K562 (cell line): ENCODE data around the gene ADAT1. TPM values are rescaled to one million over a fixed set of nuclear protein-coding genes. Genes with fewer than 3 reads are reported as not detected.

Experiments used
- BHLHE40 ChIP-seq: IDR thresholded peaks from 2 replicates; pipeline ENCODE4 v1.6.1; 2011; ENCODE audit warnings: low read length, improper control_type of control experiment
- CBFA2T2 ChIP-seq: fragments of 450-650 bp; conservative IDR thresholded peaks from 2 replicates; pipeline ENCODE4 v1.6.1; 2017; ENCODE audit warnings: mild to moderate bottlenecking
- MECOM ChIP-seq: fragments of 250-450 bp; sonication (Bioruptor Pico); IDR thresholded peaks from 2 replicates; pipeline ENCODE4 v1.8.0; 2022; ENCODE audit warnings: inconsistent platforms
- NFIX ChIP-seq: fragments of 250-450 bp; sonication (Bioruptor Pico); IDR thresholded peaks from 2 replicates; pipeline ENCODE4 v1.4.0; 2020; ENCODE audit warnings: low read depth, mild to moderate bottlenecking, moderate library complexity
- SMAD3 ChIP-seq: fragments of 450-650 bp; formaldehyde crosslinking; conservative IDR thresholded peaks from 2 replicates; pipeline ENCODE4 v1.4.0; 2020; ENCODE audit warnings: mild to moderate bottlenecking
- polyA plus RNA-seq, 8 experiments: library from polyadenylated mRNA; depleted of rRNA in 4 of 8; stranded (reverse) in 5 of 8; unstranded in 3 of 8; fragments of >200 nt; fragmentation: Nextera tagmentation in 2 of 8; fragmentation: Illumina TruSeq in 1 of 8; extraction: Ambion mirVana in 2 of 8; extraction: Trizol in 1 of 8; gene quantifications; 2 replicates each; pipeline versions ENCODE4 v1.2.1 to v1.2.3, GENCODE V29; 2011 to 2014; ENCODE audit warnings: inconsistent platforms in 1 of 8, missing spikeins in 1 of 8
- total RNA-seq, 7 experiments: library from RNA; depleted of rRNA in 6 of 7; stranded (reverse); fragments of >200 nt in 6 of 7; fragmentation: Illumina TruSeq in 2 of 7; extraction: Trizol in 2 of 7; gene quantifications; 2 replicates each; pipeline versions ENCODE4 v1.2.1 to v1.2.3, GENCODE V29; 2011 to 2021; ENCODE audit warnings: low replicate concordance in 1 of 7
- TF ChIP-seq, protein P1 (sequence below): fragments of 450-650 bp; formaldehyde crosslinking; IDR thresholded peaks from 2 replicates; pipeline ENCODE4 v1.4.0; 2022; ENCODE audit warnings: mild to moderate bottlenecking, moderate library complexity
- TF ChIP-seq, protein P2 (sequence below), 2 experiments: fragments of 200-800 bp in 1 of 2; sonication (Bioruptor generic) in 1 of 2; sonication (generic) in 1 of 2; formaldehyde crosslinking in 1 of 2; IDR thresholded peaks in 1 of 2; conservative IDR thresholded peaks in 1 of 2; 2 replicates each; pipeline versions ENCODE4 v1.5.0 to v1.6.1; 2016 to 2020; ENCODE audit warnings: missing compliant biosample characterization in 1 of 2, missing genetic modification characterization in 1 of 2, missing genetic modification reagents in 1 of 2
- TF ChIP-seq, protein P3 (sequence below): fragments of 450-650 bp; formaldehyde crosslinking; IDR thresholded peaks from 2 replicates; pipeline ENCODE4 v1.4.0; 2020; ENCODE audit warnings: mild to moderate bottlenecking, moderate library complexity
- TF ChIP-seq, protein P4 (sequence below): fragments of 450-650 bp; conservative IDR thresholded peaks from 2 replicates; pipeline ENCODE4 v1.6.1; 2016; ENCODE audit warnings: missing genetic modification characterization, low read depth, mild to moderate bottlenecking, control low read depth, missing compliant biosample characterization
- TF ChIP-seq, protein P5 (sequence below): fragments of 250-450 bp; sonication (Bioruptor Pico); IDR thresholded peaks from 2 replicates; pipeline ENCODE4 v1.8.0; 2022; ENCODE audit warnings: moderate library complexity, mild to moderate bottlenecking, inconsistent platforms
- TF ChIP-seq, protein P6 (sequence below): fragments of 450-650 bp; conservative IDR thresholded peaks from 2 replicates; pipeline ENCODE4 v1.6.1; 2016; ENCODE audit warnings: missing genetic modification characterization, low read depth, mild to moderate bottlenecking, missing compliant biosample characterization, moderate library complexity

Gene ADAT1
- total and polyA plus RNA-seq, 9 of the 15 experiments (the other 6 are each of a cell fraction or from before 2014, with no cell fraction given): 16.0 to 36.7 (median 28.2) TPM

DNA sequence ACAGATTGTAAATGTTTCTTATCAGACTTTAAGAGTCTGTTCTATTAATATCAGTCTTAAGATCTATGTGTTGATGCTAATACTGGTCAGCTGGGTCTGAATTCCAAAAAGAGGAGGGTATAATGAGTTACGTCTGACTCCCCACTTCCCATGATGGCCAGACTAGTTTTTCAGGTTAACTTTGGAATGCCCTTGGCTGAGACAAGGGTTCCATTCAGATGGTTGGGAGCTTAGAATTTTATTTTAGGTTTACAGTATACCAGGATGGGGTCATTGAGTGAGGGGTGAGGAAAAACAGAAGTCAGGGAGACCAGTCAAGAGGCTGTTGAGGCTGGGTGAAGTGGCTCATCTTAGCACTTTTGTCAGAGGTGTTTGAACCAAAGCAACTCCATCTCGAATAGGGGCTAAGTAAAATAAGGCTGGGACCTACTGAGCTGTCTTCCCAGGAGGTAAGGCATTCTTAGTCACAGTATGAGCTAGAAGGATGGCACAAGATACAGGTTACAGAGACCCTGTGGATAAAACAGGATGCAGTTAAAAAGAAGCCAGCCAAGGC, 64.2 kb downstream of the ADAT1 start (continued):
- TF ChIP-seq MECOM (peak; percentile 42; the same call in 1 of the 2 replicates), NFIX (CRISPR knock-in tag) (no peak), BHLHE40 (no peak), CBFA2T2 (no peak), SMAD3 (CRISPR knock-in tag) (no peak)
- TF ChIP-seq, protein P1, sequence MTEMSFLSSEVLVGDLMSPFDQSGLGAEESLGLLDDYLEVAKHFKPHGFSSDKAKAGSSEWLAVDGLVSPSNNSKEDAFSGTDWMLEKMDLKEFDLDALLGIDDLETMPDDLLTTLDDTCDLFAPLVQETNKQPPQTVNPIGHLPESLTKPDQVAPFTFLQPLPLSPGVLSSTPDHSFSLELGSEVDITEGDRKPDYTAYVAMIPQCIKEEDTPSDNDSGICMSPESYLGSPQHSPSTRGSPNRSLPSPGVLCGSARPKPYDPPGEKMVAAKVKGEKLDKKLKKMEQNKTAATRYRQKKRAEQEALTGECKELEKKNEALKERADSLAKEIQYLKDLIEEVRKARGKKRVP (CRISPR knock-in tag): 0 out of 2 replicates have a peak, but pooled peaks have one; percentile 43
- TF ChIP-seq, protein P2, sequence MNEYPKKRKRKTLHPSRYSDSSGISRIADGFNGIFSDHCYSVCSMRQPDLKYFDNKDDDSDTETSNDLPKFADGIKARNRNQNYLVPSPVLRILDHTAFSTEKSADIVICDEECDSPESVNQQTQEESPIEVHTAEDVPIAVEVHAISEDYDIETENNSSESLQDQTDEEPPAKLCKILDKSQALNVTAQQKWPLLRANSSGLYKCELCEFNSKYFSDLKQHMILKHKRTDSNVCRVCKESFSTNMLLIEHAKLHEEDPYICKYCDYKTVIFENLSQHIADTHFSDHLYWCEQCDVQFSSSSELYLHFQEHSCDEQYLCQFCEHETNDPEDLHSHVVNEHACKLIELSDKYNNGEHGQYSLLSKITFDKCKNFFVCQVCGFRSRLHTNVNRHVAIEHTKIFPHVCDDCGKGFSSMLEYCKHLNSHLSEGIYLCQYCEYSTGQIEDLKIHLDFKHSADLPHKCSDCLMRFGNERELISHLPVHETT (CRISPR knock-in tag; conservative IDR thresholded peaks at IDR 0.05 in 1 of 2, IDR thresholded peaks at IDR 0.05 in 1 of 2): 0 out of 4 replicates have a peak, but pooled peaks of 1 of the 2 experiments have one; percentile 32
- TF ChIP-seq, protein P3, sequence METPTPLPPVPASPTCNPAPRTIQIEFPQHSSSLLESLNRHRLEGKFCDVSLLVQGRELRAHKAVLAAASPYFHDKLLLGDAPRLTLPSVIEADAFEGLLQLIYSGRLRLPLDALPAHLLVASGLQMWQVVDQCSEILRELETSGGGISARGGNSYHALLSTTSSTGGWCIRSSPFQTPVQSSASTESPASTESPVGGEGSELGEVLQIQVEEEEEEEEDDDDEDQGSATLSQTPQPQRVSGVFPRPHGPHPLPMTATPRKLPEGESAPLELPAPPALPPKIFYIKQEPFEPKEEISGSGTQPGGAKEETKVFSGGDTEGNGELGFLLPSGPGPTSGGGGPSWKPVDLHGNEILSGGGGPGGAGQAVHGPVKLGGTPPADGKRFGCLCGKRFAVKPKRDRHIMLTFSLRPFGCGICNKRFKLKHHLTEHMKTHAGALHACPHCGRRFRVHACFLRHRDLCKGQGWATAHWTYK: 0 out of 2 replicates have a peak, but pooled peaks have one; percentile 35
- TF ChIP-seq, protein P4, sequence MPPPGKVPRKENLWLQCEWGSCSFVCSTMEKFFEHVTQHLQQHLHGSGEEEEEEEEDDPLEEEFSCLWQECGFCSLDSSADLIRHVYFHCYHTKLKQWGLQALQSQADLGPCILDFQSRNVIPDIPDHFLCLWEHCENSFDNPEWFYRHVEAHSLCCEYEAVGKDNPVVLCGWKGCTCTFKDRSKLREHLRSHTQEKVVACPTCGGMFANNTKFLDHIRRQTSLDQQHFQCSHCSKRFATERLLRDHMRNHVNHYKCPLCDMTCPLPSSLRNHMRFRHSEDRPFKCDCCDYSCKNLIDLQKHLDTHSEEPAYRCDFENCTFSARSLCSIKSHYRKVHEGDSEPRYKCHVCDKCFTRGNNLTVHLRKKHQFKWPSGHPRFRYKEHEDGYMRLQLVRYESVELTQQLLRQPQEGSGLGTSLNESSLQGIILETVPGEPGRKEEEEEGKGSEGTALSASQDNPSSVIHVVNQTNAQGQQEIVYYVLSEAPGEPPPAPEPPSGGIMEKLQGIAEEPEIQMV (tag): peak; percentile 68; the same call in 1 of the 2 replicates
- TF ChIP-seq, protein P5, sequence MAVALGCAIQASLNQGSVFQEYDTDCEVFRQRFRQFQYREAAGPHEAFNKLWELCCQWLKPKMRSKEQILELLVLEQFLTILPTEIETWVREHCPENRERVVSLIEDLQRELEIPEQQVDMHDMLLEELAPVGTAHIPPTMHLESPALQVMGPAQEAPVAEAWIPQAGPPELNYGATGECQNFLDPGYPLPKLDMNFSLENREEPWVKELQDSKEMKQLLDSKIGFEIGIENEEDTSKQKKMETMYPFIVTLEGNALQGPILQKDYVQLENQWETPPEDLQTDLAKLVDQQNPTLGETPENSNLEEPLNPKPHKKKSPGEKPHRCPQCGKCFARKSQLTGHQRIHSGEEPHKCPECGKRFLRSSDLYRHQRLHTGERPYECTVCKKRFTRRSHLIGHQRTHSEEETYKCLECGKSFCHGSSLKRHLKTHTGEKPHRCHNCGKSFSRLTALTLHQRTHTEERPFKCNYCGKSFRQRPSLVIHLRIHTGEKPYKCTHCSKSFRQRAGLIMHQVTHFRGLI (CRISPR knock-in tag): 0 out of 2 replicates have a peak, but pooled peaks have one; percentile 51
- TF ChIP-seq, protein P6, sequence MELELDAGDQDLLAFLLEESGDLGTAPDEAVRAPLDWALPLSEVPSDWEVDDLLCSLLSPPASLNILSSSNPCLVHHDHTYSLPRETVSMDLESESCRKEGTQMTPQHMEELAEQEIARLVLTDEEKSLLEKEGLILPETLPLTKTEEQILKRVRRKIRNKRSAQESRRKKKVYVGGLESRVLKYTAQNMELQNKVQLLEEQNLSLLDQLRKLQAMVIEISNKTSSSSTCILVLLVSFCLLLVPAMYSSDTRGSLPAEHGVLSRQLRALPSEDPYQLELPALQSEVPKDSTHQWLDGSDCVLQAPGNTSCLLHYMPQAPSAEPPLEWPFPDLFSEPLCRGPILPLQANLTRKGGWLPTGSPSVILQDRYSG (tag): peak; percentile 52; the same call in 1 of the 2 replicates
- TF ChIP-seq, all 486 proteins: peak for 13
